HepG2 (cell line): ENCODE results near the gene SAE1. TPM values are rescaled to one million over a fixed set of nuclear protein-coding genes. Genes with fewer than 3 reads are reported as not detected.

ENCODE experiments used
- CAMTA2 ChIP-seq: sonication (generic); formaldehyde crosslinking; IDR thresholded peaks from 2 replicates; pipeline ENCODE4 v1.4.0; 2020; ENCODE audit warnings: mild to moderate bottlenecking, missing genetic modification reagents, borderline replicate concordance
- IKZF4 ChIP-seq: sonication (generic); formaldehyde crosslinking; IDR thresholded peaks from 2 replicates; pipeline ENCODE4 v1.5.1; 2020; ENCODE audit warnings: borderline replicate concordance, mild to moderate bottlenecking, low read depth, missing genetic modification reagents; ENCODE audit errors: not compliant biosample characterization
- PHF20 ChIP-seq: sonication (generic); formaldehyde crosslinking; IDR thresholded peaks from 2 replicates; pipeline ENCODE4 v1.5.0; 2020; ENCODE audit warnings: mild to moderate bottlenecking, missing genetic modification reagents
- PPARG ChIP-seq: conservative IDR thresholded peaks from 2 replicates; pipeline ENCODE4 v1.6.1; 2016; ENCODE audit warnings: missing biosample characterization, missing genetic modification reagents
- PRDM10 ChIP-seq: sonication (generic); formaldehyde crosslinking; IDR thresholded peaks from 2 replicates; pipeline ENCODE4 v1.4.0; 2020; ENCODE audit warnings: low read depth, missing genetic modification reagents
- RAD51 ChIP-seq: fragments of 450-650 bp; IDR thresholded peaks from 2 replicates; pipeline ENCODE4 v1.6.1; 2016; ENCODE audit warnings: borderline replicate concordance
- SIN3A ChIP-seq: IDR thresholded peaks from 2 replicates; pipeline ENCODE4 v1.6.1; 2011; ENCODE audit warnings: low read depth, mild to moderate bottlenecking, control low read depth, low read length, borderline replicate concordance
- SP4 ChIP-seq: sonication (generic); formaldehyde crosslinking; IDR thresholded peaks from 2 replicates; pipeline ENCODE4 v1.8.1; 2023; ENCODE audit warnings: mild to moderate bottlenecking, missing genetic modification reagents
- SRSF1 ChIP-seq: fragments of 200-400 bp; formaldehyde crosslinking; optimal IDR thresholded peaks from 2 replicates; pipeline ENCODE3; 2017; ENCODE audit warnings: mild to moderate bottlenecking, low read depth, low read length, moderate library complexity
- ZKSCAN8 ChIP-seq: IDR thresholded peaks from 2 replicates; pipeline ENCODE4 v1.6.1; 2016; ENCODE audit warnings: borderline replicate concordance, missing genetic modification reagents, missing compliant biosample characterization
- ZNF431 ChIP-seq: sonication (generic); formaldehyde crosslinking; IDR thresholded peaks from 2 replicates; pipeline ENCODE4 v1.9.0; 2022; ENCODE audit warnings: missing genetic modification reagents, low read depth, mild to moderate bottlenecking, borderline replicate concordance
- ZNF691 ChIP-seq: sonication (generic); formaldehyde crosslinking; IDR thresholded peaks from 2 replicates; pipeline ENCODE4 v1.4.0; 2020; ENCODE audit warnings: missing genetic modification reagents, low read depth, mild to moderate bottlenecking, borderline replicate concordance
- polyA plus RNA-seq, 8 experiments: library from polyadenylated mRNA; depleted of rRNA in 3 of 8; stranded (reverse) in 7 of 8; unstranded in 1 of 8; fragments of >200 nt; fragmentation: Illumina TruSeq in 4 of 8; extraction: Trizol in 4 of 8; gene quantifications; 2 replicates each; pipeline versions ENCODE4 v1.2.1 to v1.2.3, GENCODE V29; 2011 to 2016; ENCODE audit warnings: low read depth in 4 of 8, missing spikeins in 1 of 8, mixed read lengths in 1 of 8; ENCODE audit not compliant: insufficient read depth in 1 of 8
- total RNA-seq, 5 experiments: library from RNA; depleted of rRNA; stranded (reverse); fragments of >200 nt; fragmentation: Illumina TruSeq; extraction: Trizol; gene quantifications; 2 replicates each; pipeline ENCODE4 v1.2.3, GENCODE V29; 2016; ENCODE audit warnings: low read depth in 1 of 5
- TF ChIP-seq, protein P1 (sequence below): sonication (generic); formaldehyde crosslinking; IDR thresholded peaks from 2 replicates; pipeline ENCODE4 v1.4.0; 2020; ENCODE audit warnings: missing genetic modification reagents, borderline replicate concordance
- TF ChIP-seq, protein P2 (sequence below): sonication (generic); formaldehyde crosslinking; IDR thresholded peaks from 2 replicates; pipeline ENCODE4 v1.4.0; 2020; ENCODE audit warnings: mild to moderate bottlenecking, low read depth, missing genetic modification reagents
- TF ChIP-seq, protein P3 (sequence below): sonication (generic); formaldehyde crosslinking; IDR thresholded peaks from 2 replicates; pipeline ENCODE4 v1.5.0; 2020; ENCODE audit warnings: missing genetic modification reagents
- TF ChIP-seq, protein P4 (sequence below): IDR thresholded peaks from 2 replicates; pipeline ENCODE4 v1.6.1; 2016; ENCODE audit warnings: mild to moderate bottlenecking, missing biosample characterization, missing genetic modification reagents

The SAE1 gene
- total and polyA plus RNA-seq, 2 of the 13 experiments (the other 11 are each of a cell fraction or from before 2014, with no cell fraction given), result 87.6 to 197 TPM

GRCh38 chr19:47225746-47226425, 95.3 kb downstream of the SAE1 start (continued):
- TF ChIP-seq, protein P1, sequence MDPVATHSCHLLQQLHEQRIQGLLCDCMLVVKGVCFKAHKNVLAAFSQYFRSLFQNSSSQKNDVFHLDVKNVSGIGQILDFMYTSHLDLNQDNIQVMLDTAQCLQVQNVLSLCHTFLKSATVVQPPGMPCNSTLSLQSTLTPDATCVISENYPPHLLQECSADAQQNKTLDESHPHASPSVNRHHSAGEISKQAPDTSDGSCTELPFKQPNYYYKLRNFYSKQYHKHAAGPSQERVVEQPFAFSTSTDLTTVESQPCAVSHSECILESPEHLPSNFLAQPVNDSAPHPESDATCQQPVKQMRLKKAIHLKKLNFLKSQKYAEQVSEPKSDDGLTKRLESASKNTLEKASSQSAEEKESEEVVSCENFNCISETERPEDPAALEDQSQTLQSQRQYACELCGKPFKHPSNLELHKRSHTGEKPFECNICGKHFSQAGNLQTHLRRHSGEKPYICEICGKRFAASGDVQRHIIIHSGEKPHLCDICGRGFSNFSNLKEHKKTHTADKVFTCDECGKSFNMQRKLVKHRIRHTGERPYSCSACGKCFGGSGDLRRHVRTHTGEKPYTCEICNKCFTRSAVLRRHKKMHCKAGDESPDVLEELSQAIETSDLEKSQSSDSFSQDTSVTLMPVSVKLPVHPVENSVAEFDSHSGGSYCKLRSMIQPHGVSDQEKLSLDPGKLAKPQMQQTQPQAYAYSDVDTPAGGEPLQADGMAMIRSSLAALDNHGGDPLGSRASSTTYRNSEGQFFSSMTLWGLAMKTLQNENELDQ (CRISPR knock-in tag), result 0 out of 2 replicates have a peak, but pooled peaks have one; percentile 61
- TF ChIP-seq, protein P2, sequence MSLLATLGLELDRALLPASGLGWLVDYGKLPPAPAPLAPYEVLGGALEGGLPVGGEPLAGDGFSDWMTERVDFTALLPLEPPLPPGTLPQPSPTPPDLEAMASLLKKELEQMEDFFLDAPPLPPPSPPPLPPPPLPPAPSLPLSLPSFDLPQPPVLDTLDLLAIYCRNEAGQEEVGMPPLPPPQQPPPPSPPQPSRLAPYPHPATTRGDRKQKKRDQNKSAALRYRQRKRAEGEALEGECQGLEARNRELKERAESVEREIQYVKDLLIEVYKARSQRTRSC (CRISPR knock-in tag), result no peak
- TF ChIP-seq, protein P3, sequence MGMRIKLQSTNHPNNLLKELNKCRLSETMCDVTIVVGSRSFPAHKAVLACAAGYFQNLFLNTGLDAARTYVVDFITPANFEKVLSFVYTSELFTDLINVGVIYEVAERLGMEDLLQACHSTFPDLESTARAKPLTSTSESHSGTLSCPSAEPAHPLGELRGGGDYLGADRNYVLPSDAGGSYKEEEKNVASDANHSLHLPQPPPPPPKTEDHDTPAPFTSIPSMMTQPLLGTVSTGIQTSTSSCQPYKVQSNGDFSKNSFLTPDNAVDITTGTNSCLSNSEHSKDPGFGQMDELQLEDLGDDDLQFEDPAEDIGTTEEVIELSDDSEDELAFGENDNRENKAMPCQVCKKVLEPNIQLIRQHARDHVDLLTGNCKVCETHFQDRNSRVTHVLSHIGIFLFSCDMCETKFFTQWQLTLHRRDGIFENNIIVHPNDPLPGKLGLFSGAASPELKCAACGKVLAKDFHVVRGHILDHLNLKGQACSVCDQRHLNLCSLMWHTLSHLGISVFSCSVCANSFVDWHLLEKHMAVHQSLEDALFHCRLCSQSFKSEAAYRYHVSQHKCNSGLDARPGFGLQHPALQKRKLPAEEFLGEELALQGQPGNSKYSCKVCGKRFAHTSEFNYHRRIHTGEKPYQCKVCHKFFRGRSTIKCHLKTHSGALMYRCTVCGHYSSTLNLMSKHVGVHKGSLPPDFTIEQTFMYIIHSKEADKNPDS (CRISPR knock-in tag), result 0 out of 2 replicates have a peak, but pooled peaks have one; percentile 26
- TF ChIP-seq PRDM10 (no peak), IKZF4 (CRISPR knock-in tag) (peak; percentile 13), ZKSCAN8 (CRISPR knock-in tag) (no peak), CAMTA2 (0 out of 2 replicates have a peak, but pooled peaks have one; percentile 28), PHF20 (CRISPR knock-in tag) (peak; percentile 60), SP4 (CRISPR knock-in tag) (peak; percentile 88), ZNF691 (CRISPR knock-in tag) (no peak), SIN3A (peak; percentile 59; the same call in 1 of the 2 replicates), SRSF1 (peak; percentile 59), PPARG (CRISPR knock-in tag) (0 out of 2 replicates have a peak, but pooled peaks have one; percentile 21), RAD51 (no peak), ZNF431 (peak; percentile 92)
- TF ChIP-seq, protein P4, sequence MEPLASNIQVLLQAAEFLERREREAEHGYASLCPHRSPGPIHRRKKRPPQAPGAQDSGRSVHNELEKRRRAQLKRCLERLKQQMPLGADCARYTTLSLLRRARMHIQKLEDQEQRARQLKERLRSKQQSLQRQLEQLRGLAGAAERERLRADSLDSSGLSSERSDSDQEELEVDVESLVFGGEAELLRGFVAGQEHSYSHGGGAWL (CRISPR knock-in tag), result peak; percentile 89
